SK-N-SH (cell line): ENCODE results near the gene ERV3-1. TPM values are rescaled to one million over a fixed set of nuclear protein-coding genes. Genes with fewer than 3 reads are reported as not detected.
A peak's percentile ranks its signal among the peaks of the same experiment; 100 is the strongest.
"Not testable (repeated sequence)": the region's sequence is repeated elsewhere in the genome, so short reads cannot be mapped to it uniquely, and the experiment has no call there.

Experiments
- CTCF ChIA-PET: fragments of 300-600, 350-600 bp; formaldehyde crosslinking; extraction: SDS; loops from one replicate; lab custom pipeline; 2021; lab: Yijun Ruan, JAX
- POLR2A ChIA-PET: fragments of 350-600 bp; sonication (Branson Sonifier 250); formaldehyde crosslinking; extraction: SDS; loops from one replicate; lab custom pipeline; 2020; ENCODE audit warnings: antibody characterized with exemption, inconsistent platforms; lab: Yijun Ruan, JAX
- DNase-seq: peaks from one replicate; pipeline ENCODE4 v3.0.0; 2012
- H2AFZ ChIP-seq: fragments of 200-600 bp; sonication (generic); 2 replicates; pipeline ENCODE4 v1.8.1; 2016; ENCODE audit warnings: antibody characterized with exemption, mild to moderate bottlenecking, low read depth
- H3F3A ChIP-seq: fragments of 200-600 bp; sonication (generic); replicated peaks from 2 replicates; pipeline ENCODE3; 2016; ENCODE audit warnings: antibody characterized with exemption, mild to moderate bottlenecking; ENCODE audit not compliant: insufficient read depth
- H3K27ac ChIP-seq, 2 experiments: fragments of 200-500 bp in 1 of 2; fragments of 200-600 bp in 1 of 2; sonication (Bioruptor generic) in 1 of 2; sonication (generic), shearing (Covaris generic) in 1 of 2; 2 replicates each; pipeline versions ENCODE4 v1.5.1 to v1.6.1; 2014 to 2016; ENCODE audit warnings: low read depth in 2 of 2, inconsistent platforms in 1 of 2, low read length in 1 of 2, mild to moderate bottlenecking in 1 of 2, mixed read lengths in 1 of 2
- H3K27me3 ChIP-seq: fragments of 200-600 bp; sonication (generic), shearing (Covaris generic); 2 replicates; pipeline ENCODE4 v1.6.1; 2016; ENCODE audit warnings: mixed run types; ENCODE audit not compliant: insufficient read depth
- H3K36me3 ChIP-seq, 2 experiments: fragments of 200-500 bp in 1 of 2; fragments of 200-600 bp in 1 of 2; sonication (Bioruptor generic) in 1 of 2; sonication (generic) in 1 of 2; replicated peaks in 1 of 2; 2 replicates each; pipeline versions ENCODE3 to v1.5.1; 2014 to 2016; ENCODE audit warnings: low read length in 1 of 2, mild to moderate bottlenecking in 1 of 2; ENCODE audit not compliant: insufficient read depth in 2 of 2, control insufficient read depth in 1 of 2
- H3K4me1 ChIP-seq, 2 experiments: fragments of 200-500 bp in 1 of 2; fragments of 200-600 bp in 1 of 2; sonication (Bioruptor generic) in 1 of 2; sonication (generic), shearing (Covaris generic) in 1 of 2; 2 replicates each; pipeline versions ENCODE4 v1.5.1 to v1.6.1; 2014 to 2016; ENCODE audit warnings: low read depth in 1 of 2, low read length in 1 of 2, mixed run types in 1 of 2; ENCODE audit not compliant: insufficient read depth in 2 of 2, control insufficient read depth in 1 of 2
- H3K4me2 ChIP-seq: fragments of 200-600 bp; sonication (generic), shearing (Covaris generic); 2 replicates; pipeline ENCODE4 v1.6.1; 2017; ENCODE audit warnings: mixed run types
- H3K4me3 ChIP-seq, 2 experiments: fragments of 200-500 bp in 1 of 2; fragments of 200-600 bp in 1 of 2; sonication (Bioruptor generic) in 1 of 2; sonication (generic), shearing (Covaris generic) in 1 of 2; 2 replicates each; pipeline versions ENCODE4 v1.5.1 to v1.8.1; 2014 to 2016; ENCODE audit warnings: low read depth in 2 of 2, inconsistent platforms in 1 of 2, low read length in 1 of 2, mild to moderate bottlenecking in 1 of 2, mixed read lengths in 1 of 2, moderate library complexity in 1 of 2
- H3K79me2 ChIP-seq: fragments of 200-600 bp; sonication (generic); 2 replicates; pipeline ENCODE4 v1.8.1; 2017; ENCODE audit warnings: mild to moderate bottlenecking; ENCODE audit not compliant: insufficient read depth
- H3K9ac ChIP-seq: fragments of 200-600 bp; sonication (generic); 2 replicates; pipeline ENCODE4 v1.6.1; 2017; ENCODE audit warnings: mixed run types
- H3K9me2 ChIP-seq: fragments of 200-600 bp; sonication (generic); 2 replicates; pipeline ENCODE4 v1.6.1; 2017; ENCODE audit warnings: mixed run types
- H3K9me3 ChIP-seq: fragments of 200-600 bp; sonication (generic); 2 replicates; pipeline ENCODE4 v1.6.1; 2017; ENCODE audit warnings: mixed run types, mild to moderate bottlenecking, moderate library complexity
- H4K20me1 ChIP-seq: fragments of 200-600 bp; sonication (generic); 2 replicates; pipeline ENCODE4 v1.6.1; 2017; ENCODE audit warnings: mild to moderate bottlenecking, mixed run types; ENCODE audit not compliant: insufficient read depth
- WGBS: methylation state at CpG from one replicate; pipeline ENCODE4 v1.1.6; 2017; ENCODE audit warnings: low lambda C conversion rate; 5-methylcytosine and 5-hydroxymethylcytosine counted together
- polyA plus RNA-seq, 3 experiments: library from polyadenylated mRNA; depleted of rRNA; stranded (reverse); fragments of >200 nt; gene quantifications; 2 replicates each; pipeline ENCODE4 v1.2.3, GENCODE V29; 2012

Gene ERV3-1
- polyA plus RNA-seq, 1 of the 3 experiments (the other 2 are of a cell fraction) = 8.4 TPM

DNA sequence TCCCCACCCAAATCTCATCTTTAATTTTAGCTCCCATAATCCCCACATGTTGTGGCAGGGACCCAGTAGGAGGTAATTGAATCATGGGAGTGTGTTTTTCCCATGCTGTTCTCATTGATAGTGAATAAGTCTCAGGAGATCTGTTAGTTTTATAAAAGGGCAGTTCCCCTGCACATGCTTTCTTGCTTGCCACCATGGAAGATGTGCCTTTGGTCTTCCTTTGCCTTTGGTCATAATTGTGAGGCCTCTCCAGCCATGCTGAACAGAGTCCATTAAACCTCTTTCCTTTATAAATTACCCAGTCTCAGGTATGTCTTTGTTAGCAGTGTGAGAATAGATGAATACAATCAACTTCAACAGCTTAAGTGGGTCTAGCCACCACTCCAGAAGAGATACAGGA, 18.5 kb upstream of the ERV3-1 start:
- POLR2A ChIA-PET, H3K27me3 ChIP-seq, CTCF ChIA-PET: not testable (repeated sequence)

DNA sequence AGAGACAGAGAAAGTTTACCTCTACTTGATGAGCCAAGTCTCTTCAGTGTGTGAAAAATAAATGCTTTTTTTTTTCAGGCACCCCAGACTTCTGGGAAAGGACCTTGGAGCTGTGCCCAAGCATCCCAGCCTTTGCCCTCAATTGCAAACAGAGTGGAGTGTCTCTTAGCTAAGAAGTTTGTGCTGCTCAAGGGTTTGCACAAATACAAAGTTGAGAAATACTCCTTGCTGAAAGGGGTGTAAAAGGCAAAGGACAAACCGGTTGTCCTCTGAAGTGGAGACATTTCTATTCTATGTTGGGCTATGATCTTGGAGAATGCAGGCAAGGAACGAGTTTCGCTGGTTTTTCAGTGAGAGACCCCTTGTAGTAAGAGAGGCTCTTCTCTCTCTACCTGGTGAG, 14.5 kb upstream of the ERV3-1 start:
- H3K9me3 ChIP-seq, H3K9me2 ChIP-seq, CTCF ChIA-PET, H3F3A ChIP-seq, H3K9ac ChIP-seq, H4K20me1 ChIP-seq, H3K79me2 ChIP-seq, H3K27me3 ChIP-seq, DNase-seq, H3K27ac ChIP-seq, H3K4me2 ChIP-seq, H3K36me3 ChIP-seq, H3K4me1 ChIP-seq, H3K4me3 ChIP-seq, H2AFZ ChIP-seq: not testable (repeated sequence)
- 47% methylated on average over 2 of the region's 3 CpGs for WGBS
- POLR2A ChIA-PET = interaction anchor here (1.0 kb wide), 1 partner anchor 14 kb away, joined by 3 read pairs; the partner anchor contains the start of gene ERV3-1

More for the DNA sequence above, 18.5 kb upstream of the ERV3-1 start:
- not testable (repeated sequence) for H2AFZ ChIP-seq, H3K4me1 ChIP-seq, H4K20me1 ChIP-seq, H3K27ac ChIP-seq, H3K4me3 ChIP-seq, H3K9me2 ChIP-seq, H3K9me3 ChIP-seq, H3K4me2 ChIP-seq, H3K79me2 ChIP-seq, H3K36me3 ChIP-seq, H3K9ac ChIP-seq, H3F3A ChIP-seq, DNase-seq

GRCh38 chr7:65009881-65010280, 3.4 kb upstream of the ERV3-1 start:
- H3K4me3 ChIP-seq, H3F3A ChIP-seq, H3K9me2 ChIP-seq, POLR2A ChIA-PET, H4K20me1 ChIP-seq, H3K36me3 ChIP-seq, DNase-seq, H3K27ac ChIP-seq, H3K9ac ChIP-seq, H3K27me3 ChIP-seq, H3K9me3 ChIP-seq, H3K4me2 ChIP-seq, CTCF ChIA-PET, H2AFZ ChIP-seq: not testable (repeated sequence)
- Histone ChIP-seq H3K4me1 (peaks cover 3 to 11% of the 10 kb centered on the region in 2 experiments; a peak in 3 of 4 replicates), H3K79me2 (peaks cover 16% of the 10 kb centered on the region)
- 68% methylated on average over 7 of the region's 7 CpGs for WGBS

DNA sequence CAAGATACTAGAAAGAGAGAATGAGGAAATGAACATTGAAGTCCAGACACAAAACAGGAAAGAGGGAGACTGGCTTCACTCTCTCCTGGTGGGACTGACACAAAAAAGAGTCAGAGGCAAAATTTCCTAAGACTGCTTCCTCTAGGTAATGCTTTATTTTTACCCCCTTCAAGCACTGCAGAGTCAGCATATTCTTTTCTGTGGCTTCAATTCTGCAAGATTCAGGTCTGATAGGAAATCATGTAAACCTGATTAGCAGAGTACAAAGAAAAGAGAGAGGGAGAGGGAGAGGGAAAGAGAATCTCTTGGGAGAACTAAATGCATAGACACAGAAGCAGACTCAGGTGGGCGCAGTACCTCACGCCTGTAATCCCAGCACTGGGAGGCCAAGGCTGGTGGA, 2.9 kb upstream of the ERV3-1 start:
- H3K4me2 ChIP-seq, H3F3A ChIP-seq, H3K9me3 ChIP-seq, H3K27ac ChIP-seq, H3K9me2 ChIP-seq, H3K9ac ChIP-seq, H3K36me3 ChIP-seq, CTCF ChIA-PET, H4K20me1 ChIP-seq, H3K4me3 ChIP-seq, POLR2A ChIA-PET, H3K27me3 ChIP-seq, DNase-seq, H2AFZ ChIP-seq: not testable (repeated sequence)
- WGBS = 83% methylated on average over 2 of the region's 2 CpGs
- peaks cover 6 to 15% of the 10 kb centered on the region in 2 experiments; a peak in 3 of 4 replicates for H3K4me1 ChIP-seq
- H3K79me2 ChIP-seq = peaks cover 21% of the 10 kb centered on the region

- H3K9me2 ChIP-seq, H3K27me3 ChIP-seq, H4K20me1 ChIP-seq, H3K9me3 ChIP-seq, H3F3A ChIP-seq, DNase-seq, H3K9ac ChIP-seq: not testable (repeated sequence)
- Histone ChIP-seq H3K4me3 (peak overlapping the region in 1 of 2 experiments; percentile 80; a peak in 1 of 4 replicates), H3K79me2 (peaks cover 44% of the 10 kb centered on the region), H3K27ac (peak overlapping the region; percentile 60 to 77; a peak in 3 of 4 replicates), H3K36me3 (peaks cover 0 to 11% of the 10 kb centered on the region in 2 experiments), H2AFZ (peak overlapping the region; percentile 57), H3K4me1 (peaks cover 6 to 15% of the 10 kb centered on the region in 2 experiments; a peak in 3 of 4 replicates), H3K4me2 (peak overlapping the region; percentile 82; the same call in 1 of the 2 replicates)
- CTCF ChIA-PET = interaction anchor here (0.7 kb wide), 1 partner anchor 56 kb away, joined by 3 read pairs; no protein-coding TSS in a partner anchor
- POLR2A ChIA-PET = interaction anchor here (0.6 to 1.7 kb wide), 7 partner anchors 14 to 367 kb away, joined by 3 to 7 read pairs (median 3); partner anchors contain the start of genes ZNF107, ZNF273 and ZNF92
- WGBS = 73% methylated on average over 4 of the region's 4 CpGs
These were observed 549 bp upstream of the ERV3-1 start for GRCh38 chr7:65007036-65007435.
